Prostate gland (tissue), 2 donors: ENCODE results near the gene NET1. TPM values are rescaled to one million over a fixed set of nuclear protein-coding genes. Genes with fewer than 3 reads are reported as not detected.
A peak's percentile ranks its signal among the peaks of the same experiment; 100 is the strongest.

Experiments
- DNase-seq: peaks from one replicate; pipeline ENCODE4 v3.0.0-alpha.2; 2019; ENCODE audit warnings: low spot score
- H3K27ac ChIP-seq, 2 donors: fragments of 200-600 bp; sonication (generic); 2 replicates each; pipeline ENCODE4 v1.5.1; 2017 to 2019
- H3K27me3 ChIP-seq: fragments of 200-600 bp; sonication (generic); replicated peaks from 2 replicates; pipeline ENCODE4 v1.5.1; 2019; ENCODE audit not compliant: insufficient read depth
- H3K36me3 ChIP-seq, 2 donors: fragments of 200-600 bp; sonication (generic); 1 replicate in 1 of 2; 2 replicates in 1 of 2; pipeline versions ENCODE4 v1.5.1 to v1.8.1; 2017 to 2019
- H3K4me1 ChIP-seq: fragments of 200-600 bp; sonication (generic); replicated peaks from 2 replicates; pipeline ENCODE4 v1.5.1; 2019
- H3K4me3 ChIP-seq, 2 donors: fragments of 200-600 bp; sonication (generic); 2 replicates each; pipeline ENCODE4 v1.5.1; 2017 to 2019
- H3K9me3 ChIP-seq: fragments of 200-600 bp; sonication (generic); 2 replicates; pipeline ENCODE4 v1.5.1; 2017
- POLR2A ChIP-seq: fragments of 450-650 bp; IDR thresholded peaks from one replicate; pipeline ENCODE4 v1.6.1; 2016; ENCODE audit warnings: antibody characterized with exemption, mild to moderate bottlenecking
- POLR2AphosphoS5 ChIP-seq: sonication (generic); formaldehyde crosslinking; IDR thresholded peaks from one replicate; pipeline ENCODE4 v1.6.1; 2017; ENCODE audit warnings: antibody characterized with exemption
- WGBS: methylation state at CpG from one replicate; pipeline ENCODE4 v1.1.5; 2018; 5-methylcytosine and 5-hydroxymethylcytosine counted together
- intact Hi-C: fragments of 100-400 bp; cut with DNase I; formaldehyde crosslinking; loops from one replicate; pipeline ENCODE4 v1.14.2; 2022
- total RNA-seq, 2 donors: library from RNA; depleted of rRNA; stranded (reverse); fragments of >200 nt; gene quantifications; one replicate each; pipeline ENCODE4 v1.1.0, GENCODE V29; 2016
- TF ChIP-seq, protein P1 (sequence below), 4 experiments: fragments of 200-600 bp in 2 of 4; fragments of 450-650 bp in 2 of 4; sonication (generic) in 2 of 4; IDR thresholded peaks; 1 replicate in 3 of 4; 2 replicates in 1 of 4; pipeline ENCODE4 v1.5.1; 2016 to 2019; ENCODE audit warnings: antibody characterized with exemption in 4 of 4, mild to moderate bottlenecking in 2 of 4, moderate library complexity in 2 of 4

NET1 gene
- total RNA-seq, 2 donors from 2014 or later = 55.6 to 77.6 TPM

DNA sequence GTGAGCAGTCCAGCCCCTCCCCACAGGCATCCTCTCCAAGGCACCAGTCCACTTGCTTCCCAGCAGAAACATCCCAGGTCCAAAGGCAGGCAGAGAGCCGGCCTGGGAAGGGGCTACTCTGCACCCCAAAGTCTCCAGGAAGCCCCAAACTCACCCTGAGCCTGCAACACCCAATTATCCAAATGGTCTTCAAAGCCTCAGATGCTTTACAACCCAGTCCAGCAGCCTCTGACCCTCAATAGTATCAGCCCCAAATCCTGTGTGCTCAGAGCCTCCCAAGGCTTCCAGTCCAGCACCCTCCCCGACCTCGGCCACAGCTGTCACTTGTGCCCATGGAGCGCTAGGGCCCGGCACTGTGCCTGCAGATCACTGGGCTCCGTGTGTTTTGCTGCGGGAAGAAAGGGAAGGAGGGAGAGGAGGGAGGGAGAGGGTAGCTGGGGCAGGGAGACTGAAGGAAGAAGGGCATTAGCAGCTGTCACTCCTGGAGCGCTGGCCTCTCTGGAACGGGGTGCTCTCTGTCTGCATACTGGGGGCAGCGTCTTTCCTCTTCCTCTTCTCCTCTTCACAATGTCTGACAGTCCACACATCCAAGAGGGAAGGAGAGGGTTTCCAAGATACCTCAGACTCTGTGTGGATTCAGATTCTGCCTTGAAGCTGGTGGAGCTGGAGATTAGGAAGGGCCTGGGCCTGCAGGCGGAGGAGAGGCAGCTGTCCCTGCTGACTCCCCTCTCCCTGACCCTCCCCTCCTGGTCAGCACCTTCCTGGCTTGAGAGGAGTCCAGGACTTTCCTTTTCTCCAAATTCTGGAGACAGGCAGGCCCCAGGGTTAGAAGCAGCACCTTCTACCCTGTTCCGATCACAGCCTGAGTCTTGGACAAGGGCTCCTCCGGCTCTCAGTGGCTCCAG lies 73.8 kb downstream of the NET1 start:
- TF ChIP-seq, protein P1, sequence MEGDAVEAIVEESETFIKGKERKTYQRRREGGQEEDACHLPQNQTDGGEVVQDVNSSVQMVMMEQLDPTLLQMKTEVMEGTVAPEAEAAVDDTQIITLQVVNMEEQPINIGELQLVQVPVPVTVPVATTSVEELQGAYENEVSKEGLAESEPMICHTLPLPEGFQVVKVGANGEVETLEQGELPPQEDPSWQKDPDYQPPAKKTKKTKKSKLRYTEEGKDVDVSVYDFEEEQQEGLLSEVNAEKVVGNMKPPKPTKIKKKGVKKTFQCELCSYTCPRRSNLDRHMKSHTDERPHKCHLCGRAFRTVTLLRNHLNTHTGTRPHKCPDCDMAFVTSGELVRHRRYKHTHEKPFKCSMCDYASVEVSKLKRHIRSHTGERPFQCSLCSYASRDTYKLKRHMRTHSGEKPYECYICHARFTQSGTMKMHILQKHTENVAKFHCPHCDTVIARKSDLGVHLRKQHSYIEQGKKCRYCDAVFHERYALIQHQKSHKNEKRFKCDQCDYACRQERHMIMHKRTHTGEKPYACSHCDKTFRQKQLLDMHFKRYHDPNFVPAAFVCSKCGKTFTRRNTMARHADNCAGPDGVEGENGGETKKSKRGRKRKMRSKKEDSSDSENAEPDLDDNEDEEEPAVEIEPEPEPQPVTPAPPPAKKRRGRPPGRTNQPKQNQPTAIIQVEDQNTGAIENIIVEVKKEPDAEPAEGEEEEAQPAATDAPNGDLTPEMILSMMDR (IDR thresholded peaks at IDR 0.05) = no peak
- TF ChIP-seq POLR2AphosphoS5 = no peak
- no peak for TF ChIP-seq POLR2A
- no peak for DNase-seq
- Histone ChIP-seq H3K4me1 (no peaks in the 10 kb centered on the region), H3K4me3 (no peak overlapping the region), H3K27me3 (no peaks in the 10 kb centered on the region), H3K36me3 (no peaks in the 10 kb centered on the region), H3K27ac (no peak overlapping the region), H3K9me3 (no peaks in the 10 kb centered on the region)
- WGBS = 89% methylated on average over 13 of the region's 13 CpGs
- intact Hi-C loops = no loop called here

DNA sequence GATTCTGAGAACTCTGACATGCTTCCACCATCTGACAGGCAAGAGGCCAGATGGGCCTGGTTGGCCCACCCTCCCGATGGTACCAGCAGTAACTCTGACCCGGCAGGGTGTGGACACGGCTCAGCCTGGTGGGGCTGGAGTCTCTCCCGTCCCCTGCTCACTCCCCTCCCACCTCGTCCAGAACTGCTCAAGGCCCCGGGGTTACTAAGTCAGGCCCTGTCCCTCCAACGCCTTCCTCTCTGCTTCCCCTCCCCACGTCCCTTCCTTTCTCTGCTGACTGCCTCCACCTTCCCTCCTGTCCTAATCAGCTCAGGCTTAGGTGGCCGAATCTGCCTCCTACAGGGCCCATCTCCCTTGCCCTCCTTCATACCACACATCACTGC lies 74.5 kb downstream of the NET1 start:
- WGBS = 77% methylated on average over 9 of the region's 9 CpGs
- DNase-seq = no peak
- Histone ChIP-seq H3K4me1 (no peaks in the 10 kb centered on the region), H3K27ac (no peak overlapping the region), H3K36me3 (no peaks in the 10 kb centered on the region), H3K9me3 (no peaks in the 10 kb centered on the region), H3K4me3 (no peak overlapping the region), H3K27me3 (no peaks in the 10 kb centered on the region)
- no peak for TF ChIP-seq POLR2AphosphoS5
- intact Hi-C loops = no loop called here

DNA sequence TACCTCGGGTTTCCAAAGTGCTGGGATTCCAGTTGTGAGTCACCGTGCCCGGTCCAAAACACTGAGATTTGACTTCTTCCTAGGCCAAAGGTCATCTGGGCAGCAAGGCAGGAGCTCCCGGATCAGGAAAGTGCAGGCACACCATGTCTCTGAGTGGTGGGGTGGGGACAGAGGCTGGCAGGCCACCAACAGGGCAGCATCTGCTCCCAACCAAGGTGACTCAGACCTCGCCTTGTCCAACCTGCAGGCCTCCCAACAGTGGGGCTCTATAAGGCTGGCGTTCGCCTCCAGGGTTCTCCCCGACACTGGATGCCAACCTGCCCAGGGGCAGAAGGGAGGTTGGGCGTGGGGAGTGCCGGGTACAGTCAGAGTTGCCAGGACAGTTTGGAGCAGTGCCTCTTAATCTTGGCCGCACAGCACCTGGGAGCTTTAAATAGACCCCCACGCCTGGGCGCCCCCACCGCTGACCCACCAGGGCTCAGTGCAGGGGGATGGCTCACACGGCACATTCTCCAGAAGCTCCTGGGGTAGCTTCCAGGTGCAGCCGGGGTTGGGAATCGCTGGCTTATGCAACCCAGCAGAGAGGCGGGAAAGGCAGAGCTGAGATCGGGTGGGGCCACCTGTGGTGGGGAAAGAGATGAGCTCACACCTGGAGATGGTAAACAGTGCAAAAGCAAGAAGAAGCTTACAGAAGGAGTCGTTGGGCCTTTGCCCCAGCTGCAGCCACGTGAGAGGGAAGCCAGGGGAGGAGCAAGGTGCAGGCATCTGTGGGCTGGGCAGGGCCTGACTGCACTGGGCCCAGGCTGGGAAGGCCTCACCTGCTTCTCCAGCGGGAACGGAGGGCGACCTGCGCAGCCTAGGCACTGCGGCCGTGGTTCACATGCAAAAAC lies 76.2 kb downstream of the NET1 start:
- intact Hi-C loops = no loop called here
- DNase-seq = peak; percentile 82
- H3K36me3 ChIP-seq = no peaks in the 10 kb centered on the region
- no peak for TF ChIP-seq POLR2A
- TF ChIP-seq POLR2AphosphoS5 = peak; percentile 70
- WGBS = 45% methylated on average over 27 of the region's 27 CpGs
- no peaks in the 10 kb centered on the region for H3K27me3 ChIP-seq
- H3K4me3 ChIP-seq = no peak overlapping the region
- peak overlapping the region; percentile 32 to 61 for H3K27ac ChIP-seq
- no peaks in the 10 kb centered on the region for H3K9me3 ChIP-seq
- H3K4me1 ChIP-seq = no peaks in the 10 kb centered on the region

DNA sequence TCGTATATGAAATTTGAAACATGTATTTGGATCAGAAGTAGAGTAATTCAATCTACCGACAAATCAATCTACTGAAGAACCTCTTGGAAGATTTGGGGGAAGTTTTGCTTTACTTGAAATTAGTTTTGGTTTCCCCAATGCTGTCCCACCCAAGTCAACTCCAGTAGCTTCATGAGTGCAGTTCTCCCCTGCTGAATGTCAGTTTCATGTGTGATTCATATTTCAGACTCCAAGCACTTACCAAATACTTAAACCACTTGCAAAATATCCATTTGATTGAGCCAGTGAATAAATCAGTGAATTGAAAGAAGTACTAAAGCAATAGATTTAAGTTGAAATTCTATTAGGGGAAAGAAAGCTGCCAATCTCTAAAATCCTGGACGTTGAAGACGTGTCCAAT lies 77.7 kb downstream of the NET1 start:
- H3K27me3 ChIP-seq = no peaks in the 10 kb centered on the region
- 93% methylated on average over 4 of the region's 4 CpGs for WGBS
- H3K27ac ChIP-seq = no peak overlapping the region

DNA sequence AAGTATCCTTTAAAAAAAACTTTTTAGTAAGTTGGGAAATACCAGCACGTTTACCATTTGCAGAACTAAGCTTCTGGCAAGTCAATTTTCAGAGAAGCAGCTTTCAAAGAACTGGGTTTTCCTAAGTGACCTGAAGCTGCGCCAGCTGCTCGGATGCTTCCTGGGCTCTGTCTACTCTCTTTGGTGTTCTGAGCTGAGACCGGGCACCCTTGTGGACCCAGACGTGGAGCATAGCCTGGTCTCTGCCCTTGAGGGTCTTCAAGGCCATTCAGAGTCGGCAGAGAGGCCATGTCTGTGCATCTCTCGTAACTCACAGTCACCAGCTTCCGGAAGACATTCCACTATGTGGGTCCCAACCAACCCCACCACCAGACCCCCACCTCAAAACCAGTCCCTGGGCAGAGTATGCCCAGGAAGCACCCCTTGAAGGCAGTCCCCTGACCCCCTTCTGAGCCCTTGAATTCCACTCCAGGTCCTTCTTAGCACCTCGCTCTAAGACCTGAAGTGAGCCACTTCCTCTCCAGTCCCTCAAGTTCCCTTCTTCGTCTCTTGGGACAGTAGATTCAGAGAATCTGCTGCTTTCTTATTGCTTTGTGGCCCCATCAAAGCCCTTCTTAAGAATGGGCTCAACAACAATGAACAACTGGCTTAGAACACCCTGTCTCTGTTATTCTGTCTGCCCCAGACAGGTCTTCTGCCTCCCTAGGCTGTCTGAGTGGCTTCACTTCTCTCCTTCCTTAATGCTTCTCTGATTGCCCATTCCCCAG lies 78.5 kb downstream of the NET1 start:
- no peaks in the 10 kb centered on the region for H3K36me3 ChIP-seq
- H3K4me1 ChIP-seq = no peaks in the 10 kb centered on the region
- no peak overlapping the region for H3K27ac ChIP-seq
- TF ChIP-seq, protein P1 (IDR thresholded peaks at IDR 0.05) = no peak
- TF ChIP-seq POLR2A (no peak), POLR2AphosphoS5 (no peak)
- intact Hi-C loops = no loop called here
- DNase-seq = no peak
- no peaks in the 10 kb centered on the region for H3K9me3 ChIP-seq
- no peaks in the 10 kb centered on the region for H3K27me3 ChIP-seq
- WGBS = 93% methylated on average over 10 of the region's 10 CpGs
- H3K4me3 ChIP-seq = no peak overlapping the region

More for the DNA sequence above, 77.7 kb downstream of the NET1 start:
- intact Hi-C loops = no loop called here
- no peak overlapping the region for H3K4me3 ChIP-seq
- TF ChIP-seq POLR2AphosphoS5 (no peak), POLR2A (no peak)
- TF ChIP-seq, protein P1 (IDR thresholded peaks at IDR 0.05) = no peak
- no peak for DNase-seq
- no peaks in the 10 kb centered on the region for H3K4me1 ChIP-seq
- no peaks in the 10 kb centered on the region for H3K9me3 ChIP-seq
- H3K36me3 ChIP-seq = no peaks in the 10 kb centered on the region
